HL-60 (cell line): ENCODE data around the gene FOXP3.

Experiments
- CTCF ChIP-seq: IDR thresholded peaks from one replicate; pipeline ENCODE4 v1.5.1; 2011; ENCODE audit warnings: low read length, control low read depth, inconsistent platforms; ENCODE audit not compliant: insufficient read depth
- POLR2AphosphoS5 ChIP-seq: IDR thresholded peaks from 2 replicates; pipeline ENCODE4 v1.6.1; 2012; ENCODE audit warnings: low read depth
- REST ChIP-seq: IDR thresholded peaks from 2 replicates; pipeline ENCODE4 v1.6.1; 2012; ENCODE audit warnings: low read depth; ENCODE audit not compliant: insufficient replicate concordance

- TF ChIP-seq CTCF, result no peak
- no peak for TF ChIP-seq REST
- TF ChIP-seq POLR2AphosphoS5, result no peak
These were observed 7.9 kb upstream of the FOXP3 start for GRCh38 chrX:49272421-49272820.
